NCI-H2196 (cell line): Measurements from ENCODE around the gene RGMA.
"Not testable (repeated sequence)": the region's sequence is repeated elsewhere in the genome, so short reads cannot be mapped to it uniquely, and the experiment has no call there.

Experiments used
- DNase-seq: peaks from one replicate; lab custom pipeline; 2025; ENCODE audit not compliant: unreplicated experiment; lab: John Stamatoyannopoulos, UW

Gene RGMA

DNA sequence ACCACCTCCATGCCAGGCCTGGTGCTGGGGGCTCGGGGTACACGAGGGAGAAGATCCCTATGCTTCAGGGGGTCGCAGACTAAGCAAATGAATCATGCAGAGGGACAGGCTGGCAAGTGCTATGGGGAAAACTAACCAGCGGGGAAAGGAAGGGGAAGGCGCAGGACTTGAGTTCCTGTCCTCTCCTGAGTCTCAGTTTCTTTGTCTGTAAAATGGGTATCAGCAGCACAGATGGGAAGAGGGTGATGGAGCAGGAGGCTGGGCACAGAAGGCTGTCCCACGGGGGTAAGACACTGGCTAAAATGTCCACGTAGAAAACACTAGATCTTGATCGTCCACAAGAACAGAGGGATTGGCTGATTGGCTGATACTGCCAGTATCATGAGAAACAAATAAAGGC, 39.8 kb downstream of the RGMA start:
- no peak for DNase-seq

DNA sequence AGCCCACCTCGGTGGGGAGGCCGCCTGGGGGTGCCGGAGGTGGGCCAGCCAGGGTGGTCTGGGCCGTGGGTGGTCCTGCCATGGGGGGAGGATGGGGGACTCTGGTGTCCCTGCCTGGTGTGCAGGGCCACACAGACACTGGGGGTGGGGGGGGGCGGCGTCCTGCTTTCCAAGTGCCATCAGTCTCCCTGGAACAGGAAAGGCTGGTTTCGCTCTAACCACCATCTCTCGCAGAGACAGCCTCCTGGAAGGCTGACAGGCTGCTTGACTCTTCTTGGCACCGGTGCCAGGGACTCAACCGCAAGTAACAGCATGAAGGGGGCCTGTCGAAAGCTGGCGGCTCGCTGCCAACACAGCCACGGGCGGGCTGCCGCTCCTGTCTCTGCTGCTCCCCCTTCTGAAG, 40.3 kb downstream of the RGMA start:
- no peak for DNase-seq

DNA sequence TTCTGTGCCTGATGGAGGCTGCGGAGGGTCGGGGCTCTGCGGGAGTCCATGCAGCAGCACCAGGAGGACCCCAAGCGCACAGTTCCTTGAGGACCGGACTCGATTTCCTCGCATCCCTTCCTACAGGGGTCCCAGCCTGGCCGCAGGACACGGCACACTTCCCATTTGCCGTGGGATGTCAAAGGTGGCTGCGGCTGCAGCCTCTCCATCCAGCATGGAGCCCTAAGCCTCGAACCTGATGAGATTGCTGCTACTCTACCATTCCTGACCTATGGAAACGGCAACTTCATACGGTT, 40.6 kb downstream of the RGMA start:
- no peak for DNase-seq

DNA sequence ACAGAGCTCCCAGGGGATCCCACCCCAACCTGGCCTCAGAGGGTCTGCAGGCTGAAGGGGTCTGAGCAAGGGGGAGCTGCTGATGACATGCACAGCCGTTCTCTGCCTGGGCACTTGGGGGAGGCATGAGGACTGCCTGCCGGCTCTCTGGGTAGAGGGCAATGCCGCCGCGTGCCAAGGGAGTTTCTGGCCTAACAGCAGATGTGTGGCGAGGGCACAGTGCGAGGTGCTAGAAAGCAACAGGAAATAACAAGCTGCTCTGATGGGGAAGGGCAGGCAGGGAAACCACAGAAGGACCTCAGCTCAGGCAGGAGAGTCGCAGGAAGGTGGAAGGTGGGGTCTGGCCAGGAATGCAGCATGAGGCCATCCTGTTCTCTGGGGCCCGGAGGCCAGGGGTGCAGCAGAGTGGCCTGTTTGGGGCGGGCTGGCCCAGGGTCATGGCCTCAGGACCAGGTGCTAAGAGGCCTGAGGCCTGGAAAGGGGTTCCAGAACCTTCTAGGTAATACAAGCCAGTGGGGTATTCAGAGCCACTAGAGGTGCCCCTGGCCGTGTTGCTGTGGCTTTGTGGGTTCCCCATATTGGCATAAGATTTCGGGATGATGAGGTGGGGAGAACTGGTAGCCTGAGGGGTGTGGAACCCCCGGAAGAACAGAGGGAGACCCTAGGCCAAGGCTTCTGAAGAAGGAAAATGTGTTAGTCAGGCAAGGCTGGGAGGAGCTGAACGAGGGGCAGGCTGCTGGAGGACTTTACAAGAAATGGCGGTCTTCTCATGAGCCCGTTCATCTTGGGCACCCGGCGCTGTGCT, 41.2 kb downstream of the RGMA start:
- DNase-seq, result no peak

DNA sequence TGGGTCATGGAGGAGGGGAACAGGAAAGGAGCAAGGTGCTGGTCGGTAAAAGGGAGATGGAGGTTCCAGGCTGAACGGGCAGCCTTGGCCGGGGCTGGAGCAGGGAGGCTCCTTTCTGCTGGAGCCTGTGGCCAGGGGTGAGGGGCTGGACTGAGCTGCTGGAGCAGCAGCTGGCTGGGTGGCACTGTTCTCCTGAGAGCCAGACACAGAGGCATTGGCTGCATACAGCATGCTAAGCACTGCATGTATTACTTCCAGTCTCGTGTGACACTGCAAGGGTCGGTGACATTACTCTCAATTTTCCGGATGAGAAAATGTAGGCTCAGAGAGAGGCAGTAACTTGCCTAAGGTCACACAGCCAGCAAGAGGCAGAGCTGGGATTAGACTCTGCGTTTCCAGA, 42.3 kb downstream of the RGMA start:
- DNase-seq, result no peak

DNA sequence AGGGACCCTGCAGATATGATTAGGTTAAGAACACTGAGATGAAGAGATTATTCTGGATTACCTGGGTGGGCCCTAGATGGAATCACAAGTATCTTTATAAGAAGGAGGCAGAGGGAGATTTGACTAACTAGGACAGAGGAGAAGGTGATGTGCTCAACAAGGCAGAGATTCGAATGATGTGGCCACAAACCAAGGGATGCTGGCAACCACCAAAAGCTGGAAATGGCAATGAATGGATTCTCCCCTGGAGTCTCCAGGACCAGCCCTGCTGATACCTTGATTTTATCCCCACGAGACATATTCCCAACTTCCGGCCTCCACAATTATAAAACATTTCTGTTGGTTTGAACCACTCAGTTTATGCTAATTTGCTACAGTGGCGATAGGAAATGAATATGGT, 42.9 kb downstream of the RGMA start:
- no peak for DNase-seq

DNA sequence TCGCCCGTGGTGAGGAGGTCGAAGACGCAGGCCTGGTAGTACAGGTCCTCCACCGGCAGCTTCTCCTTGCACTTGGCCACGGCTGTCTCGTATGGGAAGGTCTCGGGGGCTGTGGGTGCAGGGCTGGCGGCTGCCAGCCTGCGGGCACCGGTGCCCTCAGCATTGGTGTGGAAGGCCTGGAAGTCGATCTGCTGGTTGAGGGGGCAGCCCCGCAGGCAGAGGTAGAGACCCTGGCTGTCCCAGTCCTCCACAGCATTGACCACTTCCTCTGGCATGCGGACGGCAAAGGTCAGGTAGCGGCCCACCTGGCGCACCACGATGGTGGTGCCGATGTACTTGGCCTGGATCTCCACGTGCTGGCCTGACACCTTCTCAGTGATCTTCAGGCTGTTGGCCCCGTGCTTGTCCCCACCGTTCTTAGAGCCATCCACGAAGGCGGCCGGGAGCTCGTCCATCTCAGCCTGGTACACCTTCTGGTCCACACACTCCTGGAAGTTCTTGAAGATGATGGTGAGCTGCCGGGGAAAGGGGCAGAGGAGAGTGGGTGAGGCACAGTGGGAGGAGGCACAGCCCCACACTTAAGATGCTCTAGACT, 43.7 kb downstream of the RGMA start:
- no peak for DNase-seq

DNA sequence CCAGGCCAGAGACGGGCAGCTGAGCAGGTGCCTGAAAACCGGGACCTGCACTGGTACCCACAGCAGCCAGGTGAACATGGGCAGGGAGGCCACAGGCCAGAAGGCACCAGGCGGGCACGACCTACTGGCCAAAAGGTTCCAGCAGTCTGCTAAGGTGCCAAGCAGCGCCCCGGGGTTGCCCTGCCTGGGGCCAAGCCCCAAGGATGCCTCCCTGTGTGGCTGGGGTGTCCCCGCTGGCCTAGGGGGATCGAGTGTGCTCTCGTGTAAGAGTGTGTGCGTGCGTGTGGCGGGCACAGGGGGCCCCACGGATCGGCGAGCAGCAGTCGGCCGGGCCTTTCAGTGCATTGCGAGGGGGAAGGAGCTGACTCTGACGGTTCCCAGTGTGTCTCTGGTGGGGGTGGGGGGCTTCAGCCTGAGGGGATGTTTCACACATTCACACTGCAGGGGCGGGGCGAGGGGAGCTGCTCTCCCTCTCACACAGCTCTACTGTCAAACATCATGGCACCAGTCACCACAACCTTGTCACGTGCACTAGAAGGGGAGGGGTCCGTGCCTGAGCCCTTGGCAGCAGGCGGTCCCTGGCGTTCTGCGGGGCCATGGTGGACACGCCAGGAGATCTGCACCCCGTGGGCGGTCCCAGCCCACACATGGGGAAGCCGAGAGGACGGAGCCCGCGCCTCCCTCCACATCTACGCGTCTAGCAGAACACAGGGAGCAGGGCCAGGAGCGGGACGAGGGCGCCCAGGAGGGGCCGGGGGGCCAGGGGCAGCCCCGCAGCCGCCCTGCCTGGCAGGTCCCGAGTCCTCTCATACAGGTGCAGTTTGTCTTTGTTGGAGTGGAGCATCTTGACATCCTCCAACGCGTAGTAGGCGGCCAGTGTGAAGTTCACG, 44.5 kb downstream of the RGMA start:
- DNase-seq, result no peak

DNA sequence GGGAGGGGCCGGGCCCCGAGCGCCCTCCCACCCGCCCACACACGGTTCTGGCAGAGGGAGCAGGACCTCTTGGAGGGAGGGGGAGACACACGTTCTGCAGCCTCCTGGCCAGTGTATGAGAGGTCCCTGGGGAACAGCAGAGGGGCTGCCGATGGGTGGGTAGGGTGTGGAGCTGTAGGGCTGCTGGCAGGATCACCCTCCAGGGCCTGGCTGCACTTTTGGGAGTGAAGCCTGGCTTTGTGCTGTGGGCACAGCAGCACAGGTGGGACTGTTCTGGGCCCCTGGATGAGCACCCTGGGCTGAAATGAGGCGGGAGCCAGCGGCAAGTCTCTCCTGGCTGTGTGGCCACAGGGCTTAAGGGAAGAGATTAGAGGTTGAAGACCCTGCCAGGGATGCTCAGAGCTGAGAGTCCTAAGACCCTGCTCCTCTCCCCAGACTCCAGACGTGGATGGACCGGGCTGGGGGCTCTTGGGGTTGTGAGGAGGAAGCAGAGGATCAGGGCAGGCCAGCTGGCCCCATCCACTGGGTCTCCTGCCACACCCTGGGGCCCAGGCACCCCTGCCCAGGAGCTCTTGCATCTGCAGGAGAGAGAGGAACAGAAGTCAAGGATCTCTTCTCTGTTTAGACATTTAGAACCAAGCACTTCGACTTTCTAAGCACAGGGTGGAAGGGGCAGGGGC, 45.2 kb downstream of the RGMA start:
- no peak for DNase-seq

DNA sequence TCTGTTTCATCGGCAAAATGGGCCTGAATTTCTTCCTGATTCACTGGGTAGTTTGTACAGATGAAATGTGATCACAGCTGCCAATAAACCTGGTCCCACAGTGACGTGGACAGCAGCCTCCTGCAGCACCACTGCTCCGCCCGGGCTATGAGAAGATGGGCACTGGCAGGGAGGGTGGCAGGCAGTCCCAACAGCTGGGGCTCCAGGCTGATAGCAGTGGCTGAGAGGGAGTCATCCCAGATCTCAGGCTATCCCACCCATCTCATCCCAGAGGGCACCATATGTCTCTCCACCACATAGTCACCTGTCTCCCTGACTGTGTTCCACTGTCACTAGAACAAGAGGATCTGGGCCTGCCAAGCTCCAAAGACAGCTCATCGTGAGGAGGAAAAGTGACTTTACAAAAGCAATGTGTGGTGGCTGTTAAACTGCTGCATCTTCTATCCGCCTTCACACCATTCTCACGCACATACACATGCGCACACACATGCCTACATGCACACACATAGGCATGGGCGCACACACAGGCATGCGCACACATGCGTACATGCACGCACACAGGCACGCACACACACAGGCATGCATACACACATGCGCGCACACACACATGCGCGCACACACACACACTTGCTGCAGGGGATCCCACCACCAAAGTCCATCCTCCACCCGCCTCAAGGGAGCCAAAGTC, 46.2 kb downstream of the RGMA start:
- no peak for DNase-seq

DNA sequence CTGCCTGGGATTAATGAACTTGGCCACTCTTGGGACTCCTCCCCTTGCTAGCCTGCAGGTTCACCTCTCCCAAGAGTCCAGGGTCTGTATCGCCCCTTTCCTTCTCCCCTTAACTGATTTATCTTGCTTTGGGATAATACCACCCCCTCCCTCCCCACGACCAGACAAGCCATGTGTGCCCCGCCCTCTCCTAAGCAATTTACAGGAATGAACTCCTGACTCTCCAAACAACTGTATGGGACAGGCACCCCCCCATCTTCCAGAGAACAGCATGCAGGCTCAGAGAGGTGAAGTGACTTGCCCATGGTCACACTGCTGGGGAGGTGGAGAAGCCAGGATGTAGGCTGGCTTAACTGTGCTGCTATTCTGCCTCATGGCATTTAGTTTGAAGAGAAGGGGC, 46.8 kb downstream of the RGMA start:
- DNase-seq, result no peak

DNA sequence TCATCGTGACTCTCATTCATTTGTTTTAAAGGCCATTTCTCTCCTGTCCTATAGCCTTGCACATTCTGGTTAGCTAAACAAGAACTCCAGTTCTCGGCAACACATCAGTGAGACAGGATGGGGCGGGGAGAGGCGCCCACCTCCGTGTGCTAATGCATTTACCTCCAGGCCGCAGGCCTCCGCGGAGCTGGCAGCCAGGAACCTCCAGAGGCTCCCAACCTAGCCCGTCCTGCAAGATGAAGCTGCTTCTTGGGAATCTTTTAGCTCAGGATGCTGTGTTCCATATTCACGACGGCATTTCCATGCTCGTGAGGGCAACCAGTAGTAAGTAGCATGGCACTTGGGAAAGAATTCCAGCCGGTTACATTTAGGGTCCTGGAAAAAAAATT, 47.9 kb downstream of the RGMA start:
- no peak for DNase-seq

DNA sequence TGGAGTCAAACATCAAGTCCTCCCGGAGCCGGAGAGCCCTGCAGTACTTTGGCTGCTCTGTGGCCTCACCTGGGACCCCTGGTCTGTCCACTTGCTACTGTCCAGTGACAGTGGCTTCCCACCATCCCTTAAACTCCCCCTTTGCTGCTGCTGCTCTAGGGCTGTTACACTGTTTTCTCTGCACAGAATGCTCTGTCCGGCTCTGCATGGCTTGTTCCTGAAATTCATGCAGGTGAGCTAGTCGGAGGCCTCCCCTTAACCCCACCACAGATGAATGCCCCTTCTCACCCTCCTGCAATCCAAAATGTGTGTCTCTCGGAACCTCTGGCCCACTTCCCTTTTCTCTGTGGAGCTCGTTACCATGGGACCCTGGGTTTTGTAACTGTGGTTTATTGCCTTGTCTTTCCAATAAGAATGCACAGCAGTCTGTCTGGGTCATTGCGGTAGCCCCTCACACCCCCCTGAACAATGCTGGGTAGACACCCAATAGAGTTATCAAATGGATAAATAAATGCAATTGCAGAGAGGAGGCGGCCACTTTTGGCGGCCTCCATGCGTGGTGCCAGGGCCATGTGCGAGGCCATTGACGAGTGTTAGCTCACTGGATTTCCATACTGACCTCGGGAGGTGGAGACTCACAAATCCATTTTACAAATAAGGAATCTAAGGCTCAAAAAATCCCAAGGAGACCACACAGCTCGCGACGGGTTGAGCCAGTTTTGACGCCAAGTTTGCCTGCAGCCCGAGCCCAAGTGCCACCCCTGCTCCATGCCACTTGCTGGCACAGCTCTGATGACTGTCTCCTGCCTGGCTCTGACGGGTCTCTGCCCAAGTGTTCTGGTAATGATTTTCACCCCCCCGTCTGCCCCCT, 48.5 kb downstream of the RGMA start:
- DNase-seq, result no peak

DNA sequence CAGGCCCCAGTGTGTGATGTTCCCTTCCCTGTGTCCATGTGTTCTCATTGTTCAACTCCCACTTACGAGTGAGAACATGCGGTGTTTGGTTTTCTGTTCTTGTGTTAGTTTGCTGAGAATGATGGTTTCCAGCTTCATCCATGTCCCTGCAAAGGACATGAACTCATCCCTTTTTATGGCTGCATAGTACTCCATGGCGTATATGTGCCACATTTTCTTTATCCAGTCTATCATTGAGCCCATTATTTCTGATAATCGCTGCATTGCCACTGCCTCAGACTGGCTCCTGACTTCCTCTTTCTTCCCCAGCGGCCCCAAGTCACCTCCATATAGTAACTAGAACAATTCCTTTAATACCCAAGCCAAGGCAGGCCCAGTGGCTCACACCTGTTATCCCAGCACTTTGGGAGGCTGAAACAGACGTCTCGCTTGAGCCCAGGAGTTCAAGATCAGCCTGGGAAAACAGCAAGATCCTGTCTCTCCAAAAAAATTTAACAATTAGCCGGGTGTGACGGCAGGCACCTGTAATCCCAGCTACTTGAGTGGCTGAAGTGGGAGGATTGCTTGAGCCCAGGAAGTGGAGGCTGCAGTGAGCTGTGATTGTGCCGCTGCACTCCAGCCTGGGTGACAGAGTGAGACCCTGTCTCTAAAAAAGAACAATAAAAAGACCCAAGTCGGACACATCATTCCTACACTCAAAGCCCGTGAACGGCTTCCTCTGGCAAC, 49.3 kb downstream of the RGMA start:
- not testable (repeated sequence) for DNase-seq

DNA sequence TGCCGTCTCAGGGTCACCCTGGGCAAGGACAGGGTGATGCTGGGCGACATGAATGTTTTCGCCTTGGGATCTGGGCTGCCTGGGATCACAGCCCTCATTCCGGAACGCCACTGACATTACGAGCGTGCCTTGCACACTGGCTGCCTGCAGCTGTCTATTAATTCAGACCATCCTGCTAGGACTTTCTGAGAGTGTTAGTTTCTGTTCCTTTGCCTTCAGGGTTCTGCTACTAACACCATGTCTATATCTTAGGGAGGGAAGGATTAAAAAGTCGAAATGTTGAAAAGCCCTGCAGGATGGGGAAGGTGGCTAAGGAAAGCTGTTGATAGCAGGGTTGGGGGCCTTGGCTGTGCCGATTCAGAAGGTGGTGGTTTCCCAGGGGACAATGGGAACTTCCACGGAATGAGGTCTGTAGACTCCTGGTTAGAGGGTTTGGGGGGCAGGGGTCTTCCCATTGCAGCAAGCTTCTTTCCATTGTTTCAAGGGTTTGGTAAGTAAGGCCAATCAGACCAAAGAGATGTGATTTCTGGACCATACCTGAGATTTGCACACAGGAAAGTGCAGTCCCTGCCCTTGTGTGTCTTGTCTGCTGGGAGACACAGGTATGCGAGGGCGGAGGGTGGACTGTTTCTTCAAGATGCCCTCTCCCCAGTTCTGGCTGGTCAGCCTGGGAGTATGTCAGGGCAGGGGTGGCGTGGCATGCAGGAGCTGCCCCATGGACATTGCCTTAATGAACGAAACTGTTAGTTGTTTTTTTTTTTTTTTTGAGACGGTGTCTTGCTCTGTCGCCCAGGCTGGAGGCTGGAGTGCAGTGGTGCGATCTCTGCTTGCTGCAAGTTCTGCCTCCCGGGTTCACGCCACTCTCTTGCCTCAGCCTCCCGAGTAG, 50.9 kb downstream of the RGMA start:
- DNase-seq, result no peak

DNA sequence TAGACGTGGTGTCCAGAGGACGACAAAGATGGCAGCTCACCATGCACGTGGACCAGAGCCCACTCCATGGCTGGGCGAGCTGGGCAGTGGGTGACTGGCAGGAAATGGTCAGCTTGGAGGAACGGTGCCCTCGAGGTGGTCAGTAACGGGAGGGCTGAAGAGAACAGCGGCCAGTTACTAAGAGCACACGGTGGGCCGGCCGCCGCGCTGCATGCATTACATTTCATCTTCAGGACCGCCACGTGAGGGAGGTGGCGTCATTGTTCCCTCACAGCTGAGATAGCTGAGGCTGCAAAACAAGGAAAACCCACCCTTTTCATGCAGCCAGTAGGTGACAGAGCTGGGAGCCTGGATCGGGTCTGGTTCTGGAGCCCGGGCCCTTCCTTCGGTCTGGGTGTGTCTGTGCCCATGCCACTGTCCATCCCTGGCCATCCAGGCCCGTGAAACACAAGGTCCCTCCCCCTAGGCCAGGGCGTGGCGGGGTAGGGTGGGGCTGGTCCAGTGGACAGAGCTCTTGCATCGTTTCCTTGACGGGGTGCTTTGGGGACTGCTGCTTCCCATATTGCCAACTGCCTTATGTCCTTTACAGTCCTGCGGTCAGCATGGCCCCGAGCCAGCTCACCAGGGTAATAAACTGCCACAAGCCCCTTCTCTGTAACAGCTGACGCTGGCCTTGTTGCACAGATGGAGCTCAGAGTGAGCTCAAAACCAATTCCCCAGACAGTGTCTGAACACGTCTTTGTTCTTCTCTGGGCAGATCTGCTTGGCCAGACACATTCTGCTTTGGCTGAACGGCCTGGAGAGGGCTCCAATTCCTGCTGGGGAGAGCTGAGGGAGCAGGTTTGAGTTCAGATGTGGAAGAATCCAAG, 51.8 kb downstream of the RGMA start:
- no peak for DNase-seq
